H1 (cell line): ENCODE results near the gene L3HYPDH.

Experiments
- BACH1 ChIP-seq: IDR thresholded peaks from 2 replicates; pipeline ENCODE4 v1.6.1; 2012; ENCODE audit warnings: low read length, improper control_type of control experiment
- BCL11A ChIP-seq, 2 experiments: IDR thresholded peaks; one replicate each; pipeline ENCODE4 v1.6.1; 2011; ENCODE audit warnings: low read depth in 2 of 2, low read length in 2 of 2, mild to moderate bottlenecking in 2 of 2
- EP300 ChIP-seq, 2 experiments: IDR thresholded peaks; 1 replicate in 1 of 2; 2 replicates in 1 of 2; pipeline ENCODE4 v1.6.1; 2011 to 2012; ENCODE audit warnings: low read depth in 2 of 2, low read length in 2 of 2, mild to moderate bottlenecking in 2 of 2, borderline replicate concordance in 1 of 2, inconsistent platforms in 1 of 2, moderate library complexity in 1 of 2
- EZH2 ChIP-seq: fragments of 200-600 bp; sonication (generic); IDR thresholded peaks from 2 replicates; pipeline ENCODE4 v1.7.1; 2012; ENCODE audit warnings: low read depth, mild to moderate bottlenecking, moderate library complexity, low read length, inconsistent platforms; ENCODE audit not compliant: severe bottlenecking
- HDAC6 ChIP-seq: IDR thresholded peaks from one replicate; pipeline ENCODE4 v1.7.1; 2012; ENCODE audit warnings: low read depth, mild to moderate bottlenecking, inconsistent platforms, low read length, moderate library complexity
- POLR2A ChIP-seq, 2 experiments: IDR thresholded peaks; 1 replicate in 1 of 2; 2 replicates in 1 of 2; pipeline ENCODE4 v1.6.1; 2011; ENCODE audit warnings: low read depth in 2 of 2, low read length in 2 of 2, mild to moderate bottlenecking in 2 of 2; ENCODE audit errors: control extremely low read depth in 1 of 2
- POLR2AphosphoS5 ChIP-seq: IDR thresholded peaks from 2 replicates; pipeline ENCODE4 v1.6.1; 2011; ENCODE audit warnings: low read depth, low read length
- RAD21 ChIP-seq, 2 experiments: IDR thresholded peaks in 1 of 2; conservative IDR thresholded peaks in 1 of 2; 2 replicates each; pipeline ENCODE4 v1.6.1; 2011; ENCODE audit warnings: low read depth in 2 of 2, low read length in 2 of 2, improper control_type of control experiment in 1 of 2, inconsistent platforms in 1 of 2, mild to moderate bottlenecking in 1 of 2, moderate library complexity in 1 of 2
- RFX5 ChIP-seq: IDR thresholded peaks from 2 replicates; pipeline ENCODE4 v1.6.1; 2011; ENCODE audit warnings: low read depth, low read length, improper control_type of control experiment, borderline replicate concordance
- TF ChIP-seq, protein P1 (sequence below), 3 experiments: IDR thresholded peaks; 1 replicate in 2 of 3; 2 replicates in 1 of 3; pipeline versions ENCODE4 v1.5.1 to v1.6.1; 2011; ENCODE audit warnings: low read length in 3 of 3, mild to moderate bottlenecking in 3 of 3, inconsistent platforms in 2 of 3, low read depth in 1 of 3, moderate library complexity in 1 of 3; ENCODE audit not compliant: insufficient read depth in 1 of 3; ENCODE audit errors: control extremely low read depth in 1 of 3

DNA sequence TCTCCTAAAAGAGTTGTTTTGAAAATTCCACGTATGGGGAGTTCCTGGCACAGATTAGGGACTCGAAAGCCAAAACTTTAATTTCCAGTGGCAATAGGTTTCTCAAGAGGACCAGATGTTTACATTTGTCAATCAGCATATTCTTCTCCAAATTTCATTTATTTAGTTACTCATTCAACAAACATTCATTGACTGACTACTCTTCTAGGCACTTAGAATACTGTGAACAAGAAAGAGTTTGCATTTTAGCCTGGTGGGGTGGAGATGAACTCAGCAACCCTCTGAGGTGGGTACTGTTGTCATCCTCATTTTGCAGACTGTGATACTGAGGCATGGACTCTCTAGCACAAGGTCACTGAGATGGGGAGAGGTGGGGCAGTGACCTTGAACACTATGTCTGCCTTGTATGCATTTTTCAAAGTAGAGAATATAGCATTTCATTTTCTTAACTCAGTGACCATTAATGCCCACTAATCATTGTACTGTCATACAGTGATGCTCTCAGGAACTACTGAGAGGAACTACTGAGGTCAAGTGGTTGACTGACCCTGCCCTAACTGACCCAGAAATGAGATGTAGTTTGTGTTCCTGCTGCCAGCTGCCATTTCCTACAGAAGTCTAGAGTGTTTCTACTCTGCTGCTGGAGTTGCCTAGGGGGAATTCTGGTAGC lies 2.2 kb downstream of the L3HYPDH start:
- TF ChIP-seq, protein P1, sequence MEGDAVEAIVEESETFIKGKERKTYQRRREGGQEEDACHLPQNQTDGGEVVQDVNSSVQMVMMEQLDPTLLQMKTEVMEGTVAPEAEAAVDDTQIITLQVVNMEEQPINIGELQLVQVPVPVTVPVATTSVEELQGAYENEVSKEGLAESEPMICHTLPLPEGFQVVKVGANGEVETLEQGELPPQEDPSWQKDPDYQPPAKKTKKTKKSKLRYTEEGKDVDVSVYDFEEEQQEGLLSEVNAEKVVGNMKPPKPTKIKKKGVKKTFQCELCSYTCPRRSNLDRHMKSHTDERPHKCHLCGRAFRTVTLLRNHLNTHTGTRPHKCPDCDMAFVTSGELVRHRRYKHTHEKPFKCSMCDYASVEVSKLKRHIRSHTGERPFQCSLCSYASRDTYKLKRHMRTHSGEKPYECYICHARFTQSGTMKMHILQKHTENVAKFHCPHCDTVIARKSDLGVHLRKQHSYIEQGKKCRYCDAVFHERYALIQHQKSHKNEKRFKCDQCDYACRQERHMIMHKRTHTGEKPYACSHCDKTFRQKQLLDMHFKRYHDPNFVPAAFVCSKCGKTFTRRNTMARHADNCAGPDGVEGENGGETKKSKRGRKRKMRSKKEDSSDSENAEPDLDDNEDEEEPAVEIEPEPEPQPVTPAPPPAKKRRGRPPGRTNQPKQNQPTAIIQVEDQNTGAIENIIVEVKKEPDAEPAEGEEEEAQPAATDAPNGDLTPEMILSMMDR (IDR thresholded peaks at IDR 0.05; ENCODE audit: control extremely low read depth in 1 of 3, insufficient read depth in 1 of 3, low read depth in 1 of 3, low read length in 3 of 3): no peak
- TF ChIP-seq POLR2AphosphoS5 (no peak), POLR2A (IDR thresholded peaks at IDR 0.05; ENCODE audit: control extremely low read depth in 1 of 2, low read depth in 2 of 2, low read length in 2 of 2) (no peak), HDAC6 (no peak), BCL11A (IDR thresholded peaks at IDR 0.05; ENCODE audit: low read depth in 2 of 2, low read length in 2 of 2) (no peak), RFX5 (no peak), BACH1 (no peak), RAD21 (IDR thresholded peaks at IDR 0.05 in 1 of 2, conservative IDR thresholded peaks at IDR 0.05 in 1 of 2; ENCODE audit: low read depth in 2 of 2, low read length in 2 of 2) (no peak), EZH2 (no peak), EP300 (IDR thresholded peaks at IDR 0.05; ENCODE audit: borderline replicate concordance in 1 of 2, low read depth in 2 of 2, low read length in 2 of 2) (no peak)
